A549 (cell line): ENCODE measurements around the gene URGCP.

Experiments used
- BHLHE40 ChIP-seq: IDR thresholded peaks from 2 replicates; pipeline ENCODE4 v1.6.1; 2012; ENCODE audit warnings: low read depth, low read length, inconsistent platforms
- CEBPB ChIP-seq, 2 experiments: fragments of >200 bp in 1 of 2; sonication (Bioruptor Twin) in 1 of 2; formaldehyde crosslinking in 1 of 2; IDR thresholded peaks; 2 replicates each; pipeline ENCODE4 v1.6.1; 2012 to 2016
- CHD2 ChIP-seq: fragments of 150-350 bp; IDR thresholded peaks from 2 replicates; pipeline ENCODE4 v1.6.1; 2014; ENCODE audit warnings: low read length; ENCODE audit not compliant: partially characterized antibody
- CTCF ChIP-seq: fragments of >200 bp; sonication (Bioruptor Twin); formaldehyde crosslinking; IDR thresholded peaks from 3 replicates; pipeline ENCODE4 v1.5.1; 2016
- EP300 ChIP-seq, 2 experiments: fragments of >200 bp; sonication (Bioruptor Twin); formaldehyde crosslinking; IDR thresholded peaks; 2 replicates in 1 of 2; 3 replicates in 1 of 2; pipeline ENCODE4 v1.6.1; 2016 to 2017
- ESRRA ChIP-seq: fragments of 150-350 bp; IDR thresholded peaks from 2 replicates; pipeline ENCODE4 v1.6.1; 2014; ENCODE audit warnings: mild to moderate bottlenecking, low read length, borderline replicate concordance
- MAFK ChIP-seq: fragments of 450-650 bp; IDR thresholded peaks from 2 replicates; pipeline ENCODE4 v1.6.1; 2014; ENCODE audit not compliant: partially characterized antibody
- MAZ ChIP-seq: fragments of 150-350 bp; IDR thresholded peaks from 2 replicates; pipeline ENCODE4 v1.6.1; 2014; ENCODE audit warnings: antibody characterized with exemption, low read depth, low read length, borderline replicate concordance
- MYC ChIP-seq: IDR thresholded peaks from 2 replicates; pipeline ENCODE4 v1.6.1; 2012; ENCODE audit warnings: mild to moderate bottlenecking, inconsistent platforms, low read length, improper control_type of control experiment, borderline replicate concordance
- POLR2A ChIP-seq: IDR thresholded peaks from 2 replicates; pipeline ENCODE4 v1.6.1; 2012; ENCODE audit warnings: mild to moderate bottlenecking, low read length
- RFX5 ChIP-seq: fragments of 450-650 bp; IDR thresholded peaks from 2 replicates; pipeline ENCODE4 v1.7.1; 2014; ENCODE audit warnings: antibody characterized with exemption, mild to moderate bottlenecking, moderate library complexity

DNA sequence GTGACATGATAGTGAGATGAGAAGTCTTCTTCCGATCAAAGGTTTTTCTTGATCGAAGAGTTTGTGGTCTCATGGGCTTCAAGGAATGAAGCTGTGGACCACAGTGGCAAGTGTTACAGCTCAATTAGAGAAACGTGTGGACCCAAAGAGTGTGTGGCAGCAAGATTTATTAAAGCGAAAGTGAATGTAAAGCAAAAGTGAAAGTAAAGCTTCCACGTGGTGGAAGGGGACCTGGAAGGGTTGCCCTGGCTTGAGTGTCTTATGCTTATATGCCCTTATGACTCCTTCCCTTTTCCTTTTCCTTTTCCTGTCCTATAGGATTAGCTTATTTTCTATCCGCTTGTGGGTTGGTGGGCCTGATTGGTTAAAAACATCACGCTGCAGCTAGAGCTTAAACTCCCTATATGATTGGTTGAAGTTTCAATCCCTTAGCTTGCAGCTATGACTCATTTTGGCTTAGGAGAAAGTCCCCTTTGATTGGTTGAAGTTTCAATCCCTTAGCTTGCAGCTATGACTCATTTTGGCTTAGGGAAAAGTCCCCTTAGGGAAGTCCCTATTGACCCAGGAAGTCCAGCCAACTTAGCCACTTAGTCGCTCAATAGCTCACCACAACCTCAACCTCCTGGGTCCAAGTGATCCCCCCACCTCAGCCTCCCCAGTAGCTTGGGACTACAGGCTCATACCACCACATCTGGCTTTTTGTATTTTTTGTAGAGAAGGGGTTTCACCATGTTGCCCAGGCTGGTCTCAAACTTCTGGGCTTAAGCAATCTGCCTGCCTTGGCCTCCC, 71.7 kb downstream of the URGCP start:
- TF ChIP-seq CTCF (no peak), RFX5 (no peak), EP300 (IDR thresholded peaks at IDR 0.05) (no peak), CEBPB (IDR thresholded peaks at IDR 0.05) (no peak), ESRRA (no peak), POLR2A (no peak), CHD2 (no peak), MAZ (no peak), MAFK (no peak), MYC (no peak), BHLHE40 (no peak)
